Calu3 (cell line): ENCODE data around the gene PARL. TPM values are rescaled to one million over a fixed set of nuclear protein-coding genes. Genes with fewer than 3 reads are reported as not detected.

ENCODE experiments used
- BruUV-seq: library from RNA; stranded (reverse); fragments of 400-500 nt; replicated peaks from 2 replicates; lab custom pipeline; 2021; lab: Mats Ljungman, UMichigan
- CTCF ChIA-PET: fragments of 300-600 bp; sonication (Branson Sonifier 250); formaldehyde crosslinking; loops from one replicate; lab custom pipeline; 2022; ENCODE audit warnings: antibody characterized with exemption; lab: Charles Lee
- DNase-seq: peaks from one replicate; pipeline ENCODE4 v3.0.0; 2022
- H3K27ac Mint-ChIP-seq: one replicate; pipeline ENCODE4 v1.8.0; 2022; ENCODE audit warnings: mixed read lengths; ENCODE audit not compliant: unreplicated experiment
- H3K27me3 Mint-ChIP-seq: one replicate; pipeline ENCODE4 v1.8.0; 2022; ENCODE audit warnings: mixed read lengths; ENCODE audit not compliant: unreplicated experiment
- H3K36me3 Mint-ChIP-seq: one replicate; pipeline ENCODE4 v1.8.0; 2022; ENCODE audit warnings: mild to moderate bottlenecking, moderate library complexity, mixed read lengths; ENCODE audit not compliant: insufficient read depth, unreplicated experiment
- H3K4me1 Mint-ChIP-seq: one replicate; pipeline ENCODE4 v1.8.0; 2022; ENCODE audit warnings: mild to moderate bottlenecking, low read depth, mixed read lengths; ENCODE audit not compliant: unreplicated experiment
- H3K4me3 Mint-ChIP-seq: one replicate; pipeline ENCODE4 v1.8.0; 2022; ENCODE audit warnings: mild to moderate bottlenecking, low read depth, moderate library complexity, mixed read lengths; ENCODE audit not compliant: unreplicated experiment
- H3K9me3 Mint-ChIP-seq: one replicate; pipeline ENCODE4 v1.8.0; 2022; ENCODE audit warnings: low read depth, mixed read lengths; ENCODE audit not compliant: unreplicated experiment
- intact Hi-C: fragments of 100-400 bp; cut with micrococcal nuclease; formaldehyde crosslinking; loops from one replicate; pipeline ENCODE4 v1.10.0; 2022; ENCODE audit not compliant: unreplicated experiment
- total RNA-seq: library from RNA; stranded (reverse); gene quantifications from 2 replicates; pipeline ENCODE4 v1.2.3, GENCODE V29; 2022
- TF ChIP-seq, protein P1 (sequence below): fragments of 200-600 bp; IDR thresholded peaks from one replicate; pipeline ENCODE4 v1.8.0; 2022; ENCODE audit warnings: antibody characterized with exemption; ENCODE audit not compliant: unreplicated experiment

The PARL gene
- total RNA-seq, 1 experiment from 2014 or later, result 80.4 TPM

GRCh38 chr3:183920416-183920815, 35.7 kb upstream of the PARL start:
- TF ChIP-seq, protein P1, sequence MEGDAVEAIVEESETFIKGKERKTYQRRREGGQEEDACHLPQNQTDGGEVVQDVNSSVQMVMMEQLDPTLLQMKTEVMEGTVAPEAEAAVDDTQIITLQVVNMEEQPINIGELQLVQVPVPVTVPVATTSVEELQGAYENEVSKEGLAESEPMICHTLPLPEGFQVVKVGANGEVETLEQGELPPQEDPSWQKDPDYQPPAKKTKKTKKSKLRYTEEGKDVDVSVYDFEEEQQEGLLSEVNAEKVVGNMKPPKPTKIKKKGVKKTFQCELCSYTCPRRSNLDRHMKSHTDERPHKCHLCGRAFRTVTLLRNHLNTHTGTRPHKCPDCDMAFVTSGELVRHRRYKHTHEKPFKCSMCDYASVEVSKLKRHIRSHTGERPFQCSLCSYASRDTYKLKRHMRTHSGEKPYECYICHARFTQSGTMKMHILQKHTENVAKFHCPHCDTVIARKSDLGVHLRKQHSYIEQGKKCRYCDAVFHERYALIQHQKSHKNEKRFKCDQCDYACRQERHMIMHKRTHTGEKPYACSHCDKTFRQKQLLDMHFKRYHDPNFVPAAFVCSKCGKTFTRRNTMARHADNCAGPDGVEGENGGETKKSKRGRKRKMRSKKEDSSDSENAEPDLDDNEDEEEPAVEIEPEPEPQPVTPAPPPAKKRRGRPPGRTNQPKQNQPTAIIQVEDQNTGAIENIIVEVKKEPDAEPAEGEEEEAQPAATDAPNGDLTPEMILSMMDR, result no peak
- Mint-ChIP-seq H3K27me3 (no peaks in the 10 kb centered on the region), H3K36me3 (no peaks in the 10 kb centered on the region), H3K4me1 (no peaks in the 10 kb centered on the region), H3K27ac (no peak overlapping the region), H3K4me3 (no peak overlapping the region), H3K9me3 (no peaks in the 10 kb centered on the region)
- CTCF ChIA-PET, result no interaction called here
- no TSS peak for BruUV-seq
- no peak for DNase-seq
- intact Hi-C loops, result no loop called here

- Mint-ChIP-seq H3K9me3 (no peaks in the 10 kb centered on the region), H3K27ac (no peak overlapping the region), H3K27me3 (no peaks in the 10 kb centered on the region), H3K36me3 (no peaks in the 10 kb centered on the region), H3K4me3 (no peak overlapping the region), H3K4me1 (peaks cover 3% of the 10 kb centered on the region)
- TF ChIP-seq, protein P1, result no peak
- no TSS peak for BruUV-seq
- intact Hi-C loops, result no loop called here
- CTCF ChIA-PET, result no interaction called here
- DNase-seq, result no peak
Observed at GRCh38 chr3:183918178-183918577, 33.5 kb upstream of the PARL start.

- TF ChIP-seq, protein P1, result no peak
- H3K4me3 Mint-ChIP-seq, result no peak overlapping the region
- no TSS peak for BruUV-seq
- H3K9me3 Mint-ChIP-seq, result no peaks in the 10 kb centered on the region
- intact Hi-C loops, result no loop called here
- CTCF ChIA-PET, result no interaction called here
- H3K27ac Mint-ChIP-seq, result no peak overlapping the region
- no peak for DNase-seq
- H3K36me3 Mint-ChIP-seq, result no peaks in the 10 kb centered on the region
- peaks cover 7% of the 10 kb centered on the region for H3K4me1 Mint-ChIP-seq
- H3K27me3 Mint-ChIP-seq, result no peaks in the 10 kb centered on the region
Observed at GRCh38 chr3:183917776-183918175, 33.1 kb upstream of the PARL start.

DNA sequence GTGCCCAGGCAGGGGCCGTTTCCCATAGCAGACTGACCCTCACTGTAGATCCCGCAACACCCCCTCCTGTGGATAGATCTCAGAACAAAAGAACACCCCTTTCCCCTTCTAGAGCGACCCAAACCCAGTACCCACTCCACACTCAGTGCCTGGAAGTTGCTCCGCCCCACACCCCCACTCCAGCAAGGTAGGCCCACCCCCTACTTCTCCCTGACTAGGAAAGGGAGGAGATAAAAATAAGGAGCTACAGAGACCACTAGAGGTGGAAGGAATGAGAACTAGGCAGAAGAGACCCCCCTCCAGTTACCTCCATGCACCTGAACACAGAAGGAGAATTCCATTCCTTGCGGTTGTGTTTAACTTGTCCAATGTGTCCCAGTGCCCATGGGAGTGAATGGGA, 30.2 kb upstream of the PARL start:
- intact Hi-C loops, result no loop called here
- Mint-ChIP-seq H3K27ac (no peak overlapping the region), H3K4me1 (peaks cover 15% of the 10 kb centered on the region), H3K27me3 (peaks cover 19% of the 10 kb centered on the region), H3K36me3 (no peaks in the 10 kb centered on the region), H3K9me3 (no peaks in the 10 kb centered on the region), H3K4me3 (no peak overlapping the region)
- TF ChIP-seq, protein P1, result no peak
- no TSS peak for BruUV-seq
- no peak for DNase-seq
- CTCF ChIA-PET, result interaction anchor here (0.5 kb wide), 1 partner anchor 698 kb away, joined by 3 read pairs; no protein-coding TSS in a partner anchor
